ENCODE results near the gene NLRC5.
"Not testable (repeated sequence)": the region's sequence is repeated elsewhere in the genome, so short reads cannot be mapped to it uniquely, and the experiment has no call there.

NLRC5 gene

GRCh38 chr16:57106767-57107166, 117.4 kb downstream of the NLRC5 start:
- DNase-seq = peak in 1 of 2 experiments; percentile 6

- DNase-seq = no peak
These were observed 118.1 kb downstream of the NLRC5 start for GRCh38 chr16:57107321-57107922.

- no peak for DNase-seq
These were observed 119.1 kb downstream of the NLRC5 start for GRCh38 chr16:57108432-57108831.

- DNase-seq = not testable (repeated sequence)
These were observed 120.1 kb downstream of the NLRC5 start for GRCh38 chr16:57109259-57110105.

- DNase-seq = no peak
These were observed 121.6 kb downstream of the NLRC5 start for GRCh38 chr16:57110937-57111336.

- DNase-seq = no peak
These were observed 122.1 kb downstream of the NLRC5 start for GRCh38 chr16:57111420-57111819.

- DNase-seq = no peak
These were observed 123.2 kb downstream of the NLRC5 start for GRCh38 chr16:57112403-57113041.

- no peak for DNase-seq
These were observed 123.7 kb downstream of the NLRC5 start for GRCh38 chr16:57113042-57113453.

GRCh38 chr16:57113664-57114063, 124.3 kb downstream of the NLRC5 start:
- DNase-seq = no peak

- no peak for DNase-seq
These were observed 125.8 kb downstream of the NLRC5 start for GRCh38 chr16:57115168-57115513.

- no peak for DNase-seq
These were observed 126.3 kb downstream of the NLRC5 start for GRCh38 chr16:57115514-57116182.

GRCh38 chr16:57118461-57119084, 129.2 kb downstream of the NLRC5 start:
- no peak for DNase-seq

GRCh38 chr16:57123216-57123973, 134.0 kb downstream of the NLRC5 start:
- no peak for DNase-seq

GRCh38 chr16:57123974-57124674, 134.8 kb downstream of the NLRC5 start:
- DNase-seq = no peak

GRCh38 chr16:57125376-57125775, 136.0 kb downstream of the NLRC5 start:
- no peak for DNase-seq

GRCh38 chr16:57125969-57126368, 136.6 kb downstream of the NLRC5 start:
- no peak for DNase-seq

GRCh38 chr16:57126411-57126810, 137.1 kb downstream of the NLRC5 start:
- DNase-seq = no peak

- no peak for DNase-seq
These were observed 137.8 kb downstream of the NLRC5 start for GRCh38 chr16:57127037-57127763.

GRCh38 chr16:57127836-57128235, 138.5 kb downstream of the NLRC5 start:
- no peak for DNase-seq

GRCh38 chr16:57128771-57129389, 139.5 kb downstream of the NLRC5 start:
- DNase-seq = no peak
